ENCODE results near the gene GABRG3. TPM values are rescaled to one million over a fixed set of nuclear protein-coding genes. Genes with fewer than 3 reads are reported as not detected.

The GABRG3 gene
- total RNA-seq, 1 experiment from 2014 or later: 0.15 TPM

DNA sequence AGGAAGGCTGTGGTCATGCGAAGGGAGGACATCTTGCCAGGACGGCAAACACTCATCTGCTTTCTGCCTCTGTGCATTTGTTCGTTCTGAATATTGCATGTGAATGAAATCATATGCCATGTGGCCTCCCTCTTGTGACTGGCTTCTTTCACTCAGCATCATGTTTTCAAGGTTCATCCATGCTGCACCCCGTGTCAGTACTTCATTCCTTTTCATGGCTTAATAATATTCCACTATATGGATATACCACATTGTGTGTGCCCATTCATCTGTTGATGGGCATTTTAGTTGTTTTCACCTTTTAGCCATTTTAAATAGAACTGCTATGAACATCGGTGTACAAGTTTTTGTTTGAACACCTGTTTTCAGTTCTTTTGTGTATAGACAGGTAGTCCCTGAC, 118.7 kb downstream of the GABRG3 start:
- Mint-ChIP-seq H3K27me3 (ENCODE audit: low read depth) (no peaks in the 10 kb centered on the region; the same call in 1 of the 2 replicates), H3K4me1 (peaks cover 18 to 21% of the 10 kb centered on the region in 2 experiments), H3K36me3 (ENCODE audit: insufficient read depth in 1 of 3, low read depth in 3 of 3) (peaks cover 0 to 10% (median 2%) of the 10 kb centered on the region in 3 experiments; a peak in 3 of 7 replicates), H3K4me3 (no peak overlapping the region), H3K27ac (no peak overlapping the region), H3K9me3 (peaks cover 6 to 9% of the 10 kb centered on the region in 2 experiments; a peak in 3 of 5 replicates)
- no peak overlapping the region for H3K23ac ChIP-seq (ENCODE audit: insufficient read length, low read depth, low read length)
- no peak overlapping the region for H2BK120ac ChIP-seq (ENCODE audit: low read depth, low read length, poor library complexity, severe bottlenecking)
- H3K27ac ChIP-seq (ENCODE audit: insufficient read length, low read depth, low read length): no peak overlapping the region
- no peak overlapping the region for H2AFZ ChIP-seq (ENCODE audit: low read length)
- no peaks in the 10 kb centered on the region for H4K20me1 ChIP-seq (ENCODE audit: control insufficient read depth, insufficient read depth, insufficient read length)
- H3K79me2 ChIP-seq (ENCODE audit: insufficient read depth, low read length): no peaks in the 10 kb centered on the region
- H3T11ph ChIP-seq (ENCODE audit: low read length): no peak overlapping the region
- H3K9me3 ChIP-seq (ENCODE audit: control insufficient read depth, low read depth, low read length): no peaks in the 10 kb centered on the region
- no peak for TF ChIP-seq CTCF (conservative IDR thresholded peaks at IDR 0.05)
- no CpG with 5 or more reads among the region's 5 CpGs for WGBS (ENCODE audit: extremely low coverage, insufficient read length, low lambda C conversion rate)
- H3K18ac ChIP-seq (ENCODE audit: insufficient read length, low read depth, low read length): no peak overlapping the region
- peaks cover 2% of the 10 kb centered on the region; the same call in 1 of the 2 replicates for H3K4me1 ChIP-seq (ENCODE audit: insufficient read depth, low read length)
- no peak overlapping the region for H3K4ac ChIP-seq (ENCODE audit: low read depth, low read length)
- no peak for DNase-seq
- H4K91ac ChIP-seq (ENCODE audit: insufficient read length, low read depth, low read length): no peak overlapping the region
- H4K5ac ChIP-seq (ENCODE audit: insufficient read length, low read depth, low read length): no peak overlapping the region
- no peak overlapping the region for H2BK20ac ChIP-seq (ENCODE audit: low read depth, low read length, poor library complexity, severe bottlenecking)
- no peak overlapping the region for H2AK5ac ChIP-seq (ENCODE audit: insufficient read length, low read length)
- no peak overlapping the region for H3K14ac ChIP-seq (ENCODE audit: insufficient read depth, low read length)
- no peaks in the 10 kb centered on the region for H3K79me1 ChIP-seq (ENCODE audit: insufficient read depth, low read depth, low read length, poor library complexity, severe bottlenecking)
- no peak overlapping the region for H4K8ac ChIP-seq (replicated peaks; ENCODE audit: insufficient read length, low read depth, low read length)
- no peaks in the 10 kb centered on the region for H3K27me3 ChIP-seq (ENCODE audit: insufficient read depth, low read length)
- no peak overlapping the region for H3K56ac ChIP-seq (ENCODE audit: insufficient read length, low read depth, low read length)
- no peaks in the 10 kb centered on the region for H3K23me2 ChIP-seq (ENCODE audit: insufficient read length, low read depth, low read length, poor library complexity, severe bottlenecking)
- H3K4me2 ChIP-seq (ENCODE audit: insufficient read depth, insufficient read length, low read length): no peak overlapping the region
- no peak overlapping the region for H3K9ac ChIP-seq (ENCODE audit: extremely low read depth, insufficient read length, low read length)
- no peak overlapping the region for H2BK15ac ChIP-seq (ENCODE audit: low read depth, low read length)
- H2BK12ac ChIP-seq (ENCODE audit: insufficient read length, low read depth, low read length): no peak overlapping the region
- no peak overlapping the region for H2BK5ac ChIP-seq (ENCODE audit: insufficient read length, low read length)
